HG03575 (cell line): Measurements from ENCODE around the gene ZNF488.
"Not testable (repeated sequence)": the region's sequence is repeated elsewhere in the genome, so short reads cannot be mapped to it uniquely, and the experiment has no call there.

Experiments
- ATAC-seq: cut with Tn5 transposase; IDR thresholded peaks from one replicate; pipeline ENCODE4 v1.9.1; 2021; ENCODE audit not compliant: unreplicated experiment, insufficient number of reproducible peaks, low FRiP score; ENCODE audit errors: extremely low read depth

Gene ZNF488

GRCh38 chr10:47384148-47384921 lies at the start of gene ZNF488:
TSS of gene ZNF488 (minus strand) at chr10:47384293. CDS start at chr10:47368829, 15,464 bp downstream.
- ATAC-seq, result peak; percentile 56

DNA sequence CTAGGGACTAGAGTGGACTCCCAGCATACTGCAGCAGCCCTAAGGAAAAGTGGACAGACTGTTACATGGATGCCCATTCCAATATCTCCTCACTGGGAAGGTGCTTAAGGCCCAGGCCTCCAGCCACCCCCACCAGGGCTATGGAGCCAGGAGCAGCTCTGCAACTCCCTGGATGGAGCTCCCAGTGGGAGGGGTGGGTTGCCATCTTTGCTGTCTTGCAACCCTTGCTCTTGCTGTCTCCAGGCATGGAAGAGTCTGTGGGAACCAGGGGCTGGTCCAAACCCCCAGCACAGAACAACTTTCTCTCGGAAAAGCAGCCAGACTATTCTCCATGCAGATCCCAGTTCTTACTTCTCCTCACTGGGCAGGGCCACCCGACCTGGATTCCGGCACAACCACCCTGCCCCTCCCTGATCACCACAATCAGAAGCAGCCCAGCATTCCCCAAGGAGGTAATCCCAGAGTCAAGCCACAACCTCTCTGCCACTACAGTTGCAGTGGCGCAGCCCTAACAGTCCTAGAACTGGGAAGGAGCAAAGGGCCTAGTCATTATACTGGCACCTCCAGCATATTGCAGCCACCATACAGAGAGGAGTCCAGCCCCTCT lies 41.8 kb upstream of the ZNF488 start:
- no peak for ATAC-seq

DNA sequence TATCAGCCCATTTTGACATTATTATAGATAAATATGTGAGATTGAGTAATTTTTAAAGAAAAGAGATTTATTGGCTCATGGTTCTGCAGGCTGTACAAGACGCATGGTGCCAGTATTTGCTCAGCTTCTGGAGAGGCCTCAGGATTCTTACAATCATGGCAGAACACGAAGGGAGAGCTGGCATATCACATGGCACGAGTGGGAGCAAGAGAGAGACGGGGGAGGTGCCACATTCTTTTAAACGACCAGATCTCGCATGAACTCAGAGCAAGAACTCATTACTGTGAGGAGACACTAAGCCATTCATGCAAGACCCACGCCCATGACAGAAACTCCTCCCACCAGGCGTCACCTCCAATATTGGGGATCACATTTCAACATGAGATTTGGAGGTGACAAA lies 40.1 kb upstream of the ZNF488 start:
- no peak for ATAC-seq

DNA sequence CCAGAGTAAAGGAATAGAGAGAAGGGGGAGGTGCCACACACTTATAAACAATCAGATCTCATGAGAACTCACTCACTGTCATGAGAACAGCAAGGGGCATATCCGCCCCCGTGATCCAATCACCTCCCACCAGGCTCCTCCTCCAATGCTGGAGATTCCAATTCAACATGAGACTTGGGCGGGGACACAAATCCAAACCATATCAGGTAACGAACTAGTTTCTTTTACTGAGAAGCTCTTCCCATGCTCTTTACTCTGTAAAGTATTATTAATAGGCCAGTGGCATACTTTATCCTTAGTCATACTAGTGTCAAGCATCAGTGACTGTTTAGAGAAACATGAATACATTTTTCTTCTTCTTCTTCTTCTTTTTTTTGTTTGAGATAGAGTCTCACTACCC lies 39.4 kb upstream of the ZNF488 start:
- no peak for ATAC-seq

GRCh38 chr10:47421057-47421952 lies 37.2 kb upstream of the ZNF488 start:
- no peak for ATAC-seq

DNA sequence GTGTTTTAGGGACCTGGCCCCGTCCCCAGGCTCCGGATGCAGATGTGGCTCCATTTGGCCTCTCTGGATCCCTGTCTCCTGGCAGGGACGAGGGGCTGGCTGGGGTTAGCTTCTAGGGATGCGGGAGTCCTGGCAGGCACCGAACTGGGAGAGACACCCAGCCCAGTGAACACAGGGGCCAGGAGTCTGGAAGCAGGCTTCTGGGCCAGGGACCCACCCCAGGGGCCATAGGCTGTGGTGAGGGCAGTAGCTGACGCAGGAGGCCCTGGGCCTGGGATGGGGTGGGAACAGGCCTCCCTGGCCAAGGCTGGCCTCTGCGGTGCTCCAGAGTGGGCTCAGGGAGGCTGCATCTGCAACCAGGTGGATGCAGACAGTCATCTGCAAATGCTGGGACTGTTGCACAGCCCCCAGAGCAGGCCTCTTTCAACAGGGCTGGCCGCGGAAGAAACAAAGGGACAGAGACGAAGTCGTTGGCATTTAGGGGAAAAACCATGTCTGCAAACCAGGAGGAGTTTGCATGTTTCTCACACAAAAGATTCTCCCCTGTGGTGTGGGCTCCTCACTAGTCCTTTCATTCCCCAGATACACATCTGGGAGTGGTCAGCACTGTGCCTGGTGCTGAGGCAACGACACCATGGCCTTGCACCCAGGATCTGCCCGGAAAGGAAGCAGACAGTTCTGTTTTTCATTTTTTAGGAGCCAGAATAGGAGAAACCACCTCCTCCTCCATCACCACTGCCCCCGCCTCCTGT lies 36.4 kb upstream of the ZNF488 start:
- ATAC-seq, result no peak

GRCh38 chr10:47419421-47419820 lies 35.3 kb upstream of the ZNF488 start:
- ATAC-seq, result no peak

DNA sequence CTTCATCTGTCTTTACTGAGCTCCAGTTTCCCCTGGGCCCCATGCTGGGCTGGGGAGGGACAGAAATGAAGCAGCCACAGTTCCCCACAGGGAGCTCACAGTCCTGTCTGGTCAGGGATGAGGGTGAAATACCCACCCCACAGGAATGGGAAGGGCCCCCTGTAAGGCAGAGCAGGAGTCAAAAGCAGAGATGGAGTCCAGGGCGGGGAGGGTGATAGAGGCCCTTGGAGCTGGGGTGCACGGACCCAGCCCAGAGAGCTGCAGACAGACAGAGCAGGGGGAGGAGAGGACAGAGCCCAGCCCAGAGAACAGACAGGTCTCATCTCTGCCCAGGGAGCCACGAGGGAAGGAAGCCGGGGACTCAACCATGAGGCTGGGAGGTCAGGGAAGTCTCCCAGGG lies 34.9 kb upstream of the ZNF488 start:
- ATAC-seq, result no peak

DNA sequence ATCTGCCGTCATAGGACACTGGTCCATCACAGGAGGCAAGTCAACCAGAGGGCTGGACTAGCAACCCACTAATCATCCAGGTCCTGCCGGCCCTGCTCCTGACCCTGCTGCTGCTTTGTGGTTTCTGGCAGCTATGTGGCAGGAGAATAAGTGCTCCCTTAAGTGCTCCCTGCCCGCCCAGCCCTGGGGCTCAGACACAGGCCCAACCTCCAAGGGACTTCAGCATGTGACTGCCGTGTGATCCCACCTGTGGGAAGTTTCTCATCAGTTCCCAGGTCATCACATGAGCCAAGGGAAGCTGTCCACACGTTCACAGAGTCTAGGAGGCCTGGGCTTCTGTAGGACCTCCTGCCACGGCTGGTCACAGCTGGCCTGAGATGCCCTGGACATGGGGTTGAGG lies 34.2 kb upstream of the ZNF488 start:
- no peak for ATAC-seq

GRCh38 chr10:47416305-47417218 lies 32.5 kb upstream of the ZNF488 start:
- ATAC-seq, result not testable (repeated sequence)

DNA sequence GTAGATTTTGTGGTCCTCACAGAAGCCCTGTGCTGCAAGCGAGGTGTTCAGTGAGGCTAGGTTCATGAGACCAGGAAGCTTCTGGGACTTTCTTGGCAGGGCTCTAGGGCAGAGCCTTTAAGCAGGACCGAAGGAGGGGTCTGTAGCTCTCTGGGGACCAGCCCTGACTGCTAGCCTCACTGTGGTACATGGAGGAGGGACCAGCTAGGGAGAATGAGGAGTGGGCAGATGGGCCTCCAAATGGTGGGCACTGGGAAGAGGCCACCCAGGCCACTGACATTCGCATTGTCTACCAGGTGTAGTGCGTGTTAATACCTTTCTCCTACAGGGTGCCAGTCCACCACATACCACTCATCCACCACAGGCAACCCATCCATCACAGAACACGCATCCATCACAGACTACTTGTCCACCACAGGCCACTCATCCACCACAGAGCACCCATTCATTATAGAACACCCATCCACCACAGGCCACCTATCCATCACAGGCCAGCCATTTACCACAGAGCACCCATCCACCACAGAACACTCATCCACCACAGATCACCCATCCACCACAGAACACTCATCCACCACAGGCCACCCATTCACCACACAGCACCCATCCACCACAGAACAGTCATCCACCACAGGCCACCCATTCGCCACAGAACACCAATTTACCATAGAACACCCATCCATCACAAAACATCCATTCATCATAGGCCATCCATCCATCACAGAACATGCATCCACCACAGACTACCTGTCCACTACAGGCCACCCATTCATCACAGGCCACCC lies 31.6 kb upstream of the ZNF488 start:
- ATAC-seq, result no peak

DNA sequence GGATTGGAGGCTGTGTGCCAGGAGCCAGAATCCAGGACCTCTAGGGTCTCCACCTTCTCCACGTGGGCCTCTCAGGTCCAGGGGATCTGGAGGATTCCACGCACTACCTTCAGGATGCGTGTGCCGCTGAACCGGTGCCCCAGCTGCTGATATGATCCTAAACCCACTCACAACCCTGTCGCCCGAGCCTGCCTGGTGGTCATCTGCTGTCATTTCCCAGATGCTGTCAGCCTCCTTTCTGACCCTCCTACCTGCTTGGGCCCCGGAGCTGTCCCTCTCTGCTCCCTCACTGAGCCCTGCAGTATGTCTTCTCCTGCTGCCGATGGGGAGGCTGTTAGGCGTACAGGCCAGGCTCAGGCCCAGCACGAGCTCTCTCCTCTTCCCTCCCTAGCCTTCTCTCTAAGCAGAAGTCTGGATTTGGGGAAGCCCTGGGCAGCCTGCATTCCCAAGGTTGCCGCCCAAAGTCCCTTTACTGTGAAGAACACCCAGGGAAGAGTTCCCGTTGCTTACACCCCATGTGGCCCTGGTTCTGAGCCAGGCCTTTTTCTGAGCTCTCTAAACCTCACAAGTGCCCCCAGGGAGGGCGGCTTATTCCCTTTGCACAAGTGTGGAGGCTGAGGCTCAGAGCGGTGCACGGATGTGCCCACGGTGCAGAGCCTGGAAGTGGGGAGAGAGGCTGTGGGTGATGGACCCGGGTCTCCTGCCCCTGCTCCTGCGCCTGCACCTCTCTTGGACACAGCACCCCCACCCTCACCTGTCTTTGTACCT lies 30.8 kb upstream of the ZNF488 start:
- no peak for ATAC-seq

- ATAC-seq, result no peak
Observed at GRCh38 chr10:47414227-47414592, 30.1 kb upstream of the ZNF488 start.

GRCh38 chr10:47413531-47414226 lies 29.6 kb upstream of the ZNF488 start:
- ATAC-seq, result no peak

GRCh38 chr10:47412869-47413268 lies 28.8 kb upstream of the ZNF488 start:
- ATAC-seq, result no peak

DNA sequence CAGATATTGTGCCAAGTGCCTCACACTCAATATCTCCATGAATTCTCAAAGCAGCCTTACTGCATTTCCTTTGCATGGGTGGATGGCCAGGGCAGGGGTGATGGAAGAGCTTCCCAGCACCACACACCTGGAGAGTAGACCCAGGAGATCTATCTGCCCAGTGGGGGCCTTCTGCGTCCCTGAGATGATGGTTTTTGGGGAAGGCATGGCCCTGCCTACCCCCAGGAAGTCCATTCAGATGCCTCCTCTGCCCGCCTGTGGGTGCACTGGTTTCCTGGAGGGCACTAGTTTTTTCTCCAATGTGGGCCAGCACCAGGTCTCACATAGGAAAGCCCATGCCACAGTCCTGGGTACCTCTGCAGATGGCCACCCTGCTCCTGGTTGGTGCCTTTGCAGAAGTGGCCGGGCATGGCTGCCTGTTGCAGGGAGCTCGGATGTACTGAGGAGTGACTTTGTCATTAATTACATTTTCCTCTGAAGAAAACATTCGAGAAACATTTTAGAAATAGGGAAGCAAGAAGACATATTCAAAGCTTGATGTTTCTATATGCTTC lies 28.2 kb upstream of the ZNF488 start:
- ATAC-seq, result no peak
